Measurements from ENCODE around the gene SMIM43. TPM values are rescaled to one million over a fixed set of nuclear protein-coding genes. Genes with fewer than 3 reads are reported as not detected.
A peak's percentile ranks its signal among the peaks of the same experiment; 100 is the strongest.
"Not testable (repeated sequence)": the region's sequence is repeated elsewhere in the genome, so short reads cannot be mapped to it uniquely, and the experiment has no call there.

The SMIM43 gene
- total RNA-seq, 1 donor from 2014 or later, result 2.2 TPM

GRCh38 chr4:121736735-121737351 lies 28.1 kb downstream of the SMIM43 start:
- DNase-seq (ENCODE audit: low spot score), result peak; percentile 56

GRCh38 chr4:121734571-121734970 lies 30.4 kb downstream of the SMIM43 start:
- DNase-seq (ENCODE audit: low spot score), result no peak

- DNase-seq (ENCODE audit: low spot score), result no peak
Measured at GRCh38 chr4:121733942-121734341, 31.0 kb downstream of the SMIM43 start.

- DNase-seq (ENCODE audit: low spot score), result not testable (repeated sequence)
Measured at GRCh38 chr4:121729753-121730152, 35.2 kb downstream of the SMIM43 start.

GRCh38 chr4:121728798-121729226 lies 36.2 kb downstream of the SMIM43 start:
- DNase-seq (ENCODE audit: low spot score), result no peak

GRCh38 chr4:121728066-121728465 lies 36.9 kb downstream of the SMIM43 start:
- no peak for DNase-seq (ENCODE audit: low spot score)

GRCh38 chr4:121726642-121727268 lies 38.2 kb downstream of the SMIM43 start:
- DNase-seq (ENCODE audit: low spot score), result peak; percentile 74

GRCh38 chr4:121724671-121725070 lies 40.3 kb downstream of the SMIM43 start:
- DNase-seq (ENCODE audit: low spot score), result no peak

- no peak for DNase-seq (ENCODE audit: low spot score)
Measured at GRCh38 chr4:121721700-121722099, 43.3 kb downstream of the SMIM43 start.

- DNase-seq (ENCODE audit: low spot score), result no peak
Measured at GRCh38 chr4:121720109-121720508, 44.9 kb downstream of the SMIM43 start.

GRCh38 chr4:121717680-121718237 lies 47.2 kb downstream of the SMIM43 start:
- no peak for DNase-seq (ENCODE audit: low spot score)

- no peak for DNase-seq (ENCODE audit: low spot score)
Measured at GRCh38 chr4:121714548-121714947, 50.4 kb downstream of the SMIM43 start.

- DNase-seq (ENCODE audit: low spot score), result no peak
Measured at GRCh38 chr4:121712783-121713182, 52.2 kb downstream of the SMIM43 start.

GRCh38 chr4:121712001-121712651 lies 52.8 kb downstream of the SMIM43 start:
- no peak for DNase-seq (ENCODE audit: low spot score)

GRCh38 chr4:121711263-121712000 lies 53.5 kb downstream of the SMIM43 start:
- DNase-seq (ENCODE audit: low spot score), result peak; percentile 97

GRCh38 chr4:121709766-121710405 lies 55.1 kb downstream of the SMIM43 start:
- DNase-seq (ENCODE audit: low spot score), result no peak

Other genes starting within 250 kb of the SMIM43 start
- gene ANXA5, start 68.2 kb downstream of the SMIM43 start, total RNA-seq (ENCODE audit: insufficient read depth, low replicate concordance), result 490 TPM
- 14.2 TPM for gene EXOSC9, start 36.2 kb upstream of the SMIM43 start, total RNA-seq (ENCODE audit: insufficient read depth, low replicate concordance)
- gene CCNA2, start 58.7 kb upstream of the SMIM43 start, total RNA-seq (ENCODE audit: insufficient read depth, low replicate concordance), result 5.5 TPM
- gene BBS7, start 105.3 kb upstream of the SMIM43 start, total RNA-seq (ENCODE audit: insufficient read depth, low replicate concordance), result 25.0 TPM
- gene TRPC3, start 186.9 kb upstream of the SMIM43 start, total RNA-seq (ENCODE audit: insufficient read depth, low replicate concordance), result 8.7 TPM